MCF 10A (cell line): Measurements from ENCODE around the gene MAP6. TPM values are rescaled to one million over a fixed set of nuclear protein-coding genes. Genes with fewer than 3 reads are reported as not detected.

Source experiments
- BruUV-seq: library from RNA; stranded (reverse); fragments of 400-500 nt; replicated peaks from 2 replicates; lab custom pipeline; 2021; lab: Mats Ljungman, UMichigan
- CTCF ChIA-PET: fragments of 300-600 bp; sonication (Branson Sonifier 250); formaldehyde crosslinking; extraction: SDS; loops from one replicate; lab custom pipeline; 2021; ENCODE audit warnings: antibody characterized with exemption, inconsistent platforms; lab: Yijun Ruan, JAX
- POLR2A ChIA-PET: fragments of 300-600, 350-650 bp; sonication (Branson Sonifier 250); formaldehyde crosslinking; extraction: SDS; loops from one replicate; lab custom pipeline; 2020; ENCODE audit warnings: antibody characterized with exemption, inconsistent platforms; lab: Yijun Ruan, JAX
- DNase-seq: peaks from one replicate; pipeline ENCODE4 v3.0.0-alpha.2; 2018; ENCODE audit not compliant: unreplicated experiment
- H3K27ac Mint-ChIP-seq: one replicate; pipeline ENCODE4 v1.8.0; 2022; ENCODE audit warnings: mild to moderate bottlenecking, low read depth, mixed read lengths; ENCODE audit not compliant: unreplicated experiment
- H3K27me3 Mint-ChIP-seq: one replicate; pipeline ENCODE4 v1.8.0; 2022; ENCODE audit warnings: mixed read lengths; ENCODE audit not compliant: insufficient read depth, unreplicated experiment
- H3K36me3 Mint-ChIP-seq: one replicate; pipeline ENCODE4 v1.8.0; 2022; ENCODE audit warnings: mild to moderate bottlenecking, moderate library complexity, mixed read lengths; ENCODE audit not compliant: insufficient read depth, unreplicated experiment
- H3K4me1 Mint-ChIP-seq: one replicate; pipeline ENCODE4 v1.8.0; 2022; ENCODE audit warnings: mixed read lengths; ENCODE audit not compliant: insufficient read depth, unreplicated experiment
- H3K4me3 Mint-ChIP-seq: one replicate; pipeline ENCODE4 v1.8.0; 2022; ENCODE audit warnings: mild to moderate bottlenecking, moderate library complexity, mixed read lengths; ENCODE audit not compliant: unreplicated experiment
- H3K9me3 Mint-ChIP-seq: one replicate; pipeline ENCODE4 v1.8.0; 2022; ENCODE audit warnings: mixed read lengths; ENCODE audit not compliant: unreplicated experiment
- CTCF ChIP-seq: fragments of 200-600 bp; IDR thresholded peaks from one replicate; pipeline ENCODE4 v1.8.0; 2022; ENCODE audit warnings: antibody characterized with exemption, mild to moderate bottlenecking; ENCODE audit not compliant: unreplicated experiment
- intact Hi-C: fragments of 100-400 bp; cut with micrococcal nuclease; formaldehyde crosslinking; loops from 2 replicates; pipeline ENCODE4 v1.14.1; 2022
- total RNA-seq: library from RNA; stranded (reverse); gene quantifications from 2 replicates; pipeline ENCODE4 v1.2.3, GENCODE V29; 2022

The MAP6 gene
- total RNA-seq, 1 experiment from 2014 or later = not detected

- Mint-ChIP-seq H3K27ac (no peak overlapping the region), H3K4me1 (peaks cover 25% of the 10 kb centered on the region), H3K9me3 (no peaks in the 10 kb centered on the region), H3K4me3 (no peak overlapping the region), H3K36me3 (peaks cover 7% of the 10 kb centered on the region), H3K27me3 (no peaks in the 10 kb centered on the region)
- ChIA-PET POLR2A (no interaction called here), CTCF (interaction anchor here (0.6 to 1.7 kb wide), 4 partner anchors 9 to 614 kb away, joined by 3 to 5 read pairs (median 3); no protein-coding TSS in a partner anchor)
- intact Hi-C loops = no loop called here
- no peak for TF ChIP-seq CTCF
- DNase-seq = no peak
- no TSS peak for BruUV-seq
These were observed 113.6 kb downstream of the MAP6 start for GRCh38 chr11:75555079-75555811.

- intact Hi-C loops = no loop called here
- DNase-seq = peak; percentile 75
- BruUV-seq = no TSS peak
- Mint-ChIP-seq H3K4me3 (no peak overlapping the region), H3K27me3 (no peaks in the 10 kb centered on the region), H3K9me3 (no peaks in the 10 kb centered on the region), H3K27ac (no peak overlapping the region), H3K36me3 (peaks cover 7% of the 10 kb centered on the region), H3K4me1 (peaks cover 25% of the 10 kb centered on the region)
- POLR2A ChIA-PET = interaction anchor here (0.6 to 1.3 kb wide), 3 partner anchors 8 to 144 kb away, joined by 3 to 9 read pairs (median 3); no protein-coding TSS in a partner anchor
- CTCF ChIA-PET = interaction anchor here (0.8 to 1.7 kb wide), 6 partner anchors 10 to 152 kb away, joined by 3 to 6 read pairs (median 4); partner anchors contain the start of gene GDPD5
- no peak for TF ChIP-seq CTCF
These were observed 114.4 kb downstream of the MAP6 start for GRCh38 chr11:75554258-75555022.

- H3K27me3 Mint-ChIP-seq = no peaks in the 10 kb centered on the region
- H3K9me3 Mint-ChIP-seq = no peaks in the 10 kb centered on the region
- no peak overlapping the region for H3K27ac Mint-ChIP-seq
- H3K4me3 Mint-ChIP-seq = no peak overlapping the region
- TF ChIP-seq CTCF = no peak
- peaks cover 25% of the 10 kb centered on the region for H3K4me1 Mint-ChIP-seq
- CTCF ChIA-PET = interaction anchor here (0.5 to 1.7 kb wide), 8 partner anchors 10 to 152 kb away, joined by 3 to 6 read pairs (median 4); partner anchors contain the start of gene GDPD5
- DNase-seq = no peak
- POLR2A ChIA-PET = interaction anchor here (0.6 to 1.3 kb wide), 3 partner anchors 9 to 145 kb away, joined by 3 to 9 read pairs (median 3); no protein-coding TSS in a partner anchor
- H3K36me3 Mint-ChIP-seq = peaks cover 7% of the 10 kb centered on the region
- intact Hi-C loops = no loop called here
- BruUV-seq = no TSS peak
These were observed 115.0 kb downstream of the MAP6 start for GRCh38 chr11:75553889-75554257.

- Mint-ChIP-seq H3K4me1 (peaks cover 19% of the 10 kb centered on the region), H3K9me3 (no peaks in the 10 kb centered on the region), H3K36me3 (peaks cover 7% of the 10 kb centered on the region), H3K27ac (no peak overlapping the region), H3K27me3 (no peaks in the 10 kb centered on the region), H3K4me3 (no peak overlapping the region)
- TF ChIP-seq CTCF = no peak
- no peak for DNase-seq
- ChIA-PET POLR2A (no interaction called here), CTCF (interaction anchor here (0.8 to 1.7 kb wide), 4 partner anchors 22 to 153 kb away, joined by 4 to 6 read pairs (median 4); no protein-coding TSS in a partner anchor)
- intact Hi-C loops = no loop called here
- BruUV-seq = no TSS peak
These were observed 115.7 kb downstream of the MAP6 start for GRCh38 chr11:75553182-75553581.
